OCI-LY1 (cell line): Measurements from ENCODE around the gene OR52M1.

Experiments
- EZH2 ChIP-seq: fragments of 200-600 bp; sonication (generic), shearing (Covaris generic); IDR thresholded peaks from 2 replicates; pipeline ENCODE4 v1.8.0; 2017; ENCODE audit warnings: borderline replicate concordance, mixed run types, mild to moderate bottlenecking, antibody characterized with exemption, low read length, moderate library complexity, mixed read lengths
- TF ChIP-seq, protein P1 (sequence below): fragments of 200-600 bp; sonication (generic), shearing (Covaris generic); IDR thresholded peaks from 2 replicates; pipeline ENCODE4 v1.5.1; 2017; ENCODE audit warnings: mild to moderate bottlenecking, antibody characterized with exemption, low read length, moderate library complexity, mixed read lengths

DNA sequence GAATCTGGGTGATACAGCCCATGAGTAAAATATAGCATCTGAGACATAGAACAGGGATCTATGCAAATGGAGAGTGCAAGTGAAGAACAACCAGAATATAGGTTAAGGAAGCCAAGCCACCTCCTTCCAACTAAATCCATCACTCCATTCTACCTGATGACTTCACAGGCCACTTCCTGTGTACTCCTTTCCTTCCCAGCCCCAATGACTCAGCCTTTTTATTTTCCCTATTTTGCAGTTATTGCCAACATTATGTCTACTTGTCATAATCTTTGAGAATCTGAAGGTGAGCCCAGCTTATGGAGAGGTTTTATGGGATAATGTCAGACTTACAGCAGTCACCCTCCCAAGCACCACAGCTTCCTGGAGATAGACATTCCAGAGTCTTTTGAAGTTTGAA, 1.4 kb upstream of the OR52M1 start:
- no peak for TF ChIP-seq EZH2
- TF ChIP-seq, protein P1, sequence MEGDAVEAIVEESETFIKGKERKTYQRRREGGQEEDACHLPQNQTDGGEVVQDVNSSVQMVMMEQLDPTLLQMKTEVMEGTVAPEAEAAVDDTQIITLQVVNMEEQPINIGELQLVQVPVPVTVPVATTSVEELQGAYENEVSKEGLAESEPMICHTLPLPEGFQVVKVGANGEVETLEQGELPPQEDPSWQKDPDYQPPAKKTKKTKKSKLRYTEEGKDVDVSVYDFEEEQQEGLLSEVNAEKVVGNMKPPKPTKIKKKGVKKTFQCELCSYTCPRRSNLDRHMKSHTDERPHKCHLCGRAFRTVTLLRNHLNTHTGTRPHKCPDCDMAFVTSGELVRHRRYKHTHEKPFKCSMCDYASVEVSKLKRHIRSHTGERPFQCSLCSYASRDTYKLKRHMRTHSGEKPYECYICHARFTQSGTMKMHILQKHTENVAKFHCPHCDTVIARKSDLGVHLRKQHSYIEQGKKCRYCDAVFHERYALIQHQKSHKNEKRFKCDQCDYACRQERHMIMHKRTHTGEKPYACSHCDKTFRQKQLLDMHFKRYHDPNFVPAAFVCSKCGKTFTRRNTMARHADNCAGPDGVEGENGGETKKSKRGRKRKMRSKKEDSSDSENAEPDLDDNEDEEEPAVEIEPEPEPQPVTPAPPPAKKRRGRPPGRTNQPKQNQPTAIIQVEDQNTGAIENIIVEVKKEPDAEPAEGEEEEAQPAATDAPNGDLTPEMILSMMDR: no peak
